Measurements from ENCODE around the gene CATSPER1. TPM values are rescaled to one million over a fixed set of nuclear protein-coding genes. Genes with fewer than 3 reads are reported as not detected.

CATSPER1 gene
- total and polyA plus RNA-seq, 12 donors = 0.20 to 2.3 (median 0.41) TPM; not detected in 5

DNA sequence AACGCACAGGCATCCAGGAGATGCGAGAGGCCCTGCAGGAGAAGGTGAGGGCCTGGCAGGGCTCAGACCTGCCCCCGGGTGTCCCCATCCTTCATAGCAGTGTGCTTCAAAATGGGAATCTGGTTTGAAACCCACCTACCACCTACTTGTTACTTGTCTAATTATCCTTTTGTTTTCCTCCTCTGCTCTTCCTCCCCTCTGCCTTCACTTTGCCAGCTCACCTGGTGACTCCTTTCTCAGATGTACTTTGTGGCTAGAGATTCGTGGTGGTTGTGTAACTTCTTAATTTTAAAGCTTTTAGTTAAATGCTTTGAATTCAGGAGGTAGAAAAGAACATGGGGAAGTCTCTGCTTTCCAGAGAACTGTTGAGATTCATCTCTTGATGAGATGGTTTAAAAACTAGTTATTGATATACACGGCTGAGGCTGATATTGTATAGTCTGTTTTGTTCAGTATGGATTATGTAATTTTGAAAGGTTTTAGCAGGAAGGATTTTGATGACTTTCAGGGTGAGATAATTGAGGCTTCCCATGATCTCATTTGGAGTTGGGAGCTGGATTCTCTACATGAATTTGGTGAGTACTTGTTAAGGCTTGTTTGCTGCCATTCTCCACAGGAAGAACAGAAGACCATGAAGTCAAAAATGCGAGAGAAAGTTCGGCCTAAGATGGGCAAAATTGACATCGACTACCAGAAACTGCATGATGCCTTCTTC lies 33.8 kb upstream of the CATSPER1 start:
- WGBS, 4 donors = 75 to 84% (median 81%) methylated on average over 6 to 8 of the region's 8 CpGs
- no peak for DNase-seq
- H3K4me1 ChIP-seq (replicated peaks in 1 of 2) = no peaks in the 10 kb centered on the region
- no peak overlapping the region for H3K27ac ChIP-seq
- H3K27me3 ChIP-seq = no peaks in the 10 kb centered on the region
- TF ChIP-seq POLR2A (IDR thresholded peaks at IDR 0.05) = no peak
- TF ChIP-seq, protein P1, sequence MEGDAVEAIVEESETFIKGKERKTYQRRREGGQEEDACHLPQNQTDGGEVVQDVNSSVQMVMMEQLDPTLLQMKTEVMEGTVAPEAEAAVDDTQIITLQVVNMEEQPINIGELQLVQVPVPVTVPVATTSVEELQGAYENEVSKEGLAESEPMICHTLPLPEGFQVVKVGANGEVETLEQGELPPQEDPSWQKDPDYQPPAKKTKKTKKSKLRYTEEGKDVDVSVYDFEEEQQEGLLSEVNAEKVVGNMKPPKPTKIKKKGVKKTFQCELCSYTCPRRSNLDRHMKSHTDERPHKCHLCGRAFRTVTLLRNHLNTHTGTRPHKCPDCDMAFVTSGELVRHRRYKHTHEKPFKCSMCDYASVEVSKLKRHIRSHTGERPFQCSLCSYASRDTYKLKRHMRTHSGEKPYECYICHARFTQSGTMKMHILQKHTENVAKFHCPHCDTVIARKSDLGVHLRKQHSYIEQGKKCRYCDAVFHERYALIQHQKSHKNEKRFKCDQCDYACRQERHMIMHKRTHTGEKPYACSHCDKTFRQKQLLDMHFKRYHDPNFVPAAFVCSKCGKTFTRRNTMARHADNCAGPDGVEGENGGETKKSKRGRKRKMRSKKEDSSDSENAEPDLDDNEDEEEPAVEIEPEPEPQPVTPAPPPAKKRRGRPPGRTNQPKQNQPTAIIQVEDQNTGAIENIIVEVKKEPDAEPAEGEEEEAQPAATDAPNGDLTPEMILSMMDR (IDR thresholded peaks at IDR 0.05) = no peak
- intact Hi-C loops (cut with DNase I) = no loop called here
- H3K9me3 ChIP-seq (replicated peaks in 1 of 3) = no peaks in the 10 kb centered on the region
- no peak overlapping the region for H3K4me3 ChIP-seq
- peaks cover 0 to 100% of the 10 kb centered on the region in 2 donors for H3K36me3 ChIP-seq (replicated peaks in 1 of 2)

- no peaks in the 10 kb centered on the region for H3K27me3 ChIP-seq
- no peak overlapping the region for H3K4me3 ChIP-seq
- no peak for DNase-seq
- H3K27ac ChIP-seq = no peak overlapping the region
- H3K4me1 ChIP-seq (replicated peaks in 1 of 2) = peaks cover 7 to 16% of the 10 kb centered on the region in 2 donors
- intact Hi-C loops (cut with DNase I) = no loop called here
- 67 to 78% (median 72%) methylated on average over 4 to 7 of the region's 7 CpGs for WGBS, 4 donors
- TF ChIP-seq, protein P1 (IDR thresholded peaks at IDR 0.05) = no peak
- TF ChIP-seq POLR2A (IDR thresholded peaks at IDR 0.05) = no peak
- no peaks in the 10 kb centered on the region for H3K9me3 ChIP-seq (replicated peaks in 1 of 3)
- H3K36me3 ChIP-seq (replicated peaks in 1 of 2) = peaks cover 0 to 73% of the 10 kb centered on the region in 2 donors
Observed at GRCh38 chr11:66056501-66056900, 30.2 kb upstream of the CATSPER1 start.

DNA sequence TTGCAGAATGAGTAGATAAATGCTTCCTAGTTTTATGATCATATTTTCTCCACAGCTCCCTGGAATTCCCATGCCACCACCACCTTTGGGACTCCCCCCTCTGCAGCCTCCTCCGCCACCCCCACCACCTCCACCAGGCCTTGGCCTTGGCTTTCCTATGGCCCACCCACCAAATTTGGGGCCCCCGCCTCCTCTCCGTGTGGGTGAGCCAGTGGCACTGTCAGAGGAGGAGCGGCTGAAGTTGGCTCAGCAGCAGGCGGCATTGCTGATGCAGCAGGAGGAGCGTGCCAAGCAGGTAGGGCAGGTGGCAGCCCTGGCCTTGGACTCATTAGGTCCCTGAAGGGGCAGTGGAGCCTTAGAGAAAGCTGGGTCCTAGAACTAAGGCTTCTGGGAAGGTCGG lies 28.7 kb upstream of the CATSPER1 start:
- TF ChIP-seq, protein P1 (IDR thresholded peaks at IDR 0.05) = no peak
- TF ChIP-seq POLR2A (IDR thresholded peaks at IDR 0.05) = no peak
- WGBS, 4 donors = 85 to 93% (median 91%) methylated on average over 7 of the region's 7 CpGs
- Histone ChIP-seq H3K27ac (no peak overlapping the region), H3K4me1 (replicated peaks in 1 of 2) (peaks cover 7 to 20% of the 10 kb centered on the region in 2 donors), H3K9me3 (replicated peaks in 1 of 3) (no peaks in the 10 kb centered on the region), H3K27me3 (no peaks in the 10 kb centered on the region), H3K4me3 (no peak overlapping the region), H3K36me3 (replicated peaks in 1 of 2) (peaks cover 0 to 59% of the 10 kb centered on the region in 2 donors)
- intact Hi-C loops (cut with DNase I) = no loop called here
- peak in 1 of 7 donors; percentile 13 for DNase-seq

DNA sequence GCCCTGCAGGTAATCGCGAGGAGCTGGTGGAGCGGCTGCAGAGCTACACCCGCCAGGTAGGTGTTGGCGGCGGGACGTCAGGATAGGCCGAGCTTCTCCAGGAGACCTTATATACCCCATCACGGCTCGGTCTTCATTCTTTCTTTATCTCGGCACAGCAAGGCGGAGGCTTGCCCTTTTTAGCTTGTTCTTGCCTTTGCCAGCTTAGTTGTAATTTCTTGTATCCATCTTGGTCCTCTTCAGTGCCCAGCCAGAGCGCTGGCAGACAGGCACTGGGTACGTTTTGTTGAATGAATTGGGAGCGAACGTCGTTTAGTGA lies 26.3 kb upstream of the CATSPER1 start:
- intact Hi-C loops (cut with DNase I) = no loop called here
- DNase-seq = no peak
- no peak for TF ChIP-seq POLR2A (IDR thresholded peaks at IDR 0.05)
- TF ChIP-seq, protein P1 (IDR thresholded peaks at IDR 0.05) = no peak
- WGBS, 4 donors = 0 to 3% (median 0%) methylated on average over 9 to 17 of the region's 17 CpGs
- H3K36me3 ChIP-seq (replicated peaks in 1 of 2) = peaks cover 0 to 35% of the 10 kb centered on the region in 2 donors
- H3K4me3 ChIP-seq = peak overlapping the region; percentile 39 to 89 (median 79)
- peak overlapping the region in 4 of 5 donors; percentile 38 to 87 (median 78) for H3K27ac ChIP-seq
- peaks cover 7 to 20% of the 10 kb centered on the region in 2 donors for H3K4me1 ChIP-seq (replicated peaks in 1 of 2)
- H3K9me3 ChIP-seq (replicated peaks in 1 of 3) = no peaks in the 10 kb centered on the region
- peaks cover 7% of the 10 kb centered on the region for H3K27me3 ChIP-seq

Measured in adrenal gland (tissue), 12 donors.